ENCODE data around the gene KLHL29.

DNA sequence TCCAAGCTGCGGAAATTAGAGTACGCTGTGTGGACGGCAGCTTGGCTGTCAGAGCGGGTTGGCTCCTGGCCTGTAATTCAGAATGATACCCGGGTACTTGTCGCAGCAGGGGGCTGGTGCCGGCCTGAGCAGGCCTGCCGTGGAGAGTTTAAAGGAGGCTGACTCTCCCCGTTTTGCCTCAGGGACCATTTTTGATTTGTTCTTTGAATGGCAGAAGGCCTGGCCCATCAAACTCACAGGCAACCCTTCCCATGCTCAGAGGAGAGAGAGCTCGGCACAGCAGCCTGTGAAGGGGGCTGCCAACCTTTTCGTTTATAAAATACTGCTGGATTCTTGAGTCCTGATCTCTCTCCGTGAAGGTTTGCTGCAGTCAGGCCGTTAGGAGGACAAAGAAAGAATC is 151.3 kb downstream of the KLHL29 start:
- TF ChIP-seq, protein P1, sequence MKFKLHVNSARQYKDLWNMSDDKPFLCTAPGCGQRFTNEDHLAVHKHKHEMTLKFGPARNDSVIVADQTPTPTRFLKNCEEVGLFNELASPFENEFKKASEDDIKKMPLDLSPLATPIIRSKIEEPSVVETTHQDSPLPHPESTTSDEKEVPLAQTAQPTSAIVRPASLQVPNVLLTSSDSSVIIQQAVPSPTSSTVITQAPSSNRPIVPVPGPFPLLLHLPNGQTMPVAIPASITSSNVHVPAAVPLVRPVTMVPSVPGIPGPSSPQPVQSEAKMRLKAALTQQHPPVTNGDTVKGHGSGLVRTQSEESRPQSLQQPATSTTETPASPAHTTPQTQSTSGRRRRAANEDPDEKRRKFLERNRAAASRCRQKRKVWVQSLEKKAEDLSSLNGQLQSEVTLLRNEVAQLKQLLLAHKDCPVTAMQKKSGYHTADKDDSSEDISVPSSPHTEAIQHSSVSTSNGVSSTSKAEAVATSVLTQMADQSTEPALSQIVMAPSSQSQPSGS (IDR thresholded peaks at IDR 0.05; ENCODE audit: low read length), result no peak
- TF ChIP-seq SIN3A (IDR thresholded peaks at IDR 0.05; ENCODE audit: low read depth, low read length) (no peak), TAF1 (IDR thresholded peaks at IDR 0.05; ENCODE audit: borderline replicate concordance, low read depth, low read length) (no peak), CBFB (IDR thresholded peaks at IDR 0.05; ENCODE audit: low read depth) (no peak), GABPA (IDR thresholded peaks at IDR 0.05; ENCODE audit: low read depth) (no peak), NBN (IDR thresholded peaks at IDR 0.05) (no peak), GATAD2B (conservative IDR thresholded peaks at IDR 0.05; ENCODE audit: low read depth) (no peak), EZH2 (IDR thresholded peaks at IDR 0.05; ENCODE audit: borderline replicate concordance, control insufficient read depth, low read depth, low read length) (no peak), MTA2 (IDR thresholded peaks at IDR 0.05; ENCODE audit: low read depth) (no peak), BCLAF1 (IDR thresholded peaks at IDR 0.05) (no peak), POLR2AphosphoS5 (IDR thresholded peaks at IDR 0.05; ENCODE audit: low read length) (no peak)
- TF ChIP-seq, protein P2, sequence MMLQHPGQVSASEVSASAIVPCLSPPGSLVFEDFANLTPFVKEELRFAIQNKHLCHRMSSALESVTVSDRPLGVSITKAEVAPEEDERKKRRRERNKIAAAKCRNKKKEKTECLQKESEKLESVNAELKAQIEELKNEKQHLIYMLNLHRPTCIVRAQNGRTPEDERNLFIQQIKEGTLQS (IDR thresholded peaks at IDR 0.05; ENCODE audit: borderline replicate concordance, extremely low read depth, low read depth, low read length), result no peak
- TF ChIP-seq, protein P3, sequence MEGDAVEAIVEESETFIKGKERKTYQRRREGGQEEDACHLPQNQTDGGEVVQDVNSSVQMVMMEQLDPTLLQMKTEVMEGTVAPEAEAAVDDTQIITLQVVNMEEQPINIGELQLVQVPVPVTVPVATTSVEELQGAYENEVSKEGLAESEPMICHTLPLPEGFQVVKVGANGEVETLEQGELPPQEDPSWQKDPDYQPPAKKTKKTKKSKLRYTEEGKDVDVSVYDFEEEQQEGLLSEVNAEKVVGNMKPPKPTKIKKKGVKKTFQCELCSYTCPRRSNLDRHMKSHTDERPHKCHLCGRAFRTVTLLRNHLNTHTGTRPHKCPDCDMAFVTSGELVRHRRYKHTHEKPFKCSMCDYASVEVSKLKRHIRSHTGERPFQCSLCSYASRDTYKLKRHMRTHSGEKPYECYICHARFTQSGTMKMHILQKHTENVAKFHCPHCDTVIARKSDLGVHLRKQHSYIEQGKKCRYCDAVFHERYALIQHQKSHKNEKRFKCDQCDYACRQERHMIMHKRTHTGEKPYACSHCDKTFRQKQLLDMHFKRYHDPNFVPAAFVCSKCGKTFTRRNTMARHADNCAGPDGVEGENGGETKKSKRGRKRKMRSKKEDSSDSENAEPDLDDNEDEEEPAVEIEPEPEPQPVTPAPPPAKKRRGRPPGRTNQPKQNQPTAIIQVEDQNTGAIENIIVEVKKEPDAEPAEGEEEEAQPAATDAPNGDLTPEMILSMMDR (IDR thresholded peaks at IDR 0.05 in 2 of 3, conservative IDR thresholded peaks at IDR 0.05 in 1 of 3; ENCODE audit: control insufficient read depth in 2 of 3, extremely low read depth in 1 of 3, insufficient read depth in 1 of 3, low read depth in 3 of 3, low read length in 3 of 3), result no peak
